MM.1S (cell line): ENCODE measurements around the gene EXO1.

Experiments
- DNase-seq: peaks from one replicate; pipeline ENCODE4 v3.0.0-alpha.2; 2015
- H2AFZ ChIP-seq: fragments of 300-600 bp; sonication (generic); 2 replicates; pipeline ENCODE4 v1.6.0; 2016; ENCODE audit warnings: antibody characterized with exemption, low read length
- H3F3A ChIP-seq: fragments of 300-600 bp; sonication (generic); 2 replicates; pipeline ENCODE4 v1.6.1; 2016; ENCODE audit warnings: mild to moderate bottlenecking, antibody characterized with exemption, low read length, moderate library complexity, mixed read lengths; ENCODE audit not compliant: insufficient read depth
- H3K27ac ChIP-seq: fragments of 300-600 bp; sonication (generic); 2 replicates; pipeline ENCODE4 v1.5.1; 2016; ENCODE audit warnings: mild to moderate bottlenecking, low read length
- H3K27me3 ChIP-seq: fragments of 300-600 bp; sonication (generic); replicated peaks from 2 replicates; pipeline ENCODE4 v1.6.0; 2016; ENCODE audit warnings: low read length; ENCODE audit not compliant: insufficient read depth
- H3K36me3 ChIP-seq: fragments of 300-600 bp; sonication (generic); replicated peaks from 2 replicates; pipeline ENCODE4 v1.6.1; 2016; ENCODE audit warnings: mild to moderate bottlenecking, low read length, mixed read lengths; ENCODE audit not compliant: insufficient read depth
- H3K4me1 ChIP-seq: fragments of 300-600 bp; sonication (generic); 2 replicates; pipeline ENCODE4 v1.6.1; 2016; ENCODE audit warnings: low read length, mixed read lengths
- H3K4me2 ChIP-seq: fragments of 300-600 bp; sonication (generic); 2 replicates; pipeline ENCODE4 v1.6.0; 2016; ENCODE audit warnings: low read depth, low read length
- H3K4me3 ChIP-seq: fragments of 300-600 bp; sonication (generic); 2 replicates; pipeline ENCODE4 v1.5.1; 2016; ENCODE audit warnings: low read length, mixed read lengths
- H3K79me2 ChIP-seq: fragments of 300-600 bp; sonication (generic); 2 replicates; pipeline ENCODE4 v1.6.1; 2016; ENCODE audit warnings: mixed run types, low read length, mixed read lengths
- H3K9ac ChIP-seq: fragments of 300-600 bp; sonication (generic); 2 replicates; pipeline ENCODE4 v1.6.1; 2016; ENCODE audit warnings: low read length, mixed read lengths
- H3K9me2 ChIP-seq: fragments of 300-600 bp; sonication (generic); replicated peaks from 2 replicates; pipeline ENCODE4 v1.6.1; 2016; ENCODE audit warnings: mild to moderate bottlenecking, low read length, mixed read lengths; ENCODE audit not compliant: insufficient read depth
- H3K9me3 ChIP-seq: fragments of 300-600 bp; sonication (generic); replicated peaks from 2 replicates; pipeline ENCODE4 v1.6.1; 2016; ENCODE audit warnings: mild to moderate bottlenecking, low read length, mixed read lengths; ENCODE audit not compliant: insufficient read depth
- H4K20me1 ChIP-seq: fragments of 300-600 bp; sonication (generic); 2 replicates; pipeline ENCODE4 v1.6.1; 2016; ENCODE audit warnings: mild to moderate bottlenecking, low read length, moderate library complexity, mixed read lengths; ENCODE audit not compliant: insufficient read depth
- EZH2 ChIP-seq: fragments of 300-600 bp; sonication (generic); optimal IDR thresholded peaks from 2 replicates; pipeline ENCODE3; 2017; ENCODE audit warnings: low read depth, mild to moderate bottlenecking, antibody characterized with exemption, low read length, mixed read lengths
- EZH2phosphoT487 ChIP-seq: fragments of 300-600 bp; sonication (generic); IDR thresholded peaks from 2 replicates; pipeline ENCODE4 v1.6.1; 2018; ENCODE audit warnings: antibody characterized with exemption, low read length
- TF ChIP-seq, protein P1 (sequence below): fragments of 300-600 bp; sonication (generic); IDR thresholded peaks from 2 replicates; pipeline ENCODE4 v1.5.1; 2016; ENCODE audit warnings: antibody characterized with exemption, low read length, mixed read lengths

EXO1 gene

DNA sequence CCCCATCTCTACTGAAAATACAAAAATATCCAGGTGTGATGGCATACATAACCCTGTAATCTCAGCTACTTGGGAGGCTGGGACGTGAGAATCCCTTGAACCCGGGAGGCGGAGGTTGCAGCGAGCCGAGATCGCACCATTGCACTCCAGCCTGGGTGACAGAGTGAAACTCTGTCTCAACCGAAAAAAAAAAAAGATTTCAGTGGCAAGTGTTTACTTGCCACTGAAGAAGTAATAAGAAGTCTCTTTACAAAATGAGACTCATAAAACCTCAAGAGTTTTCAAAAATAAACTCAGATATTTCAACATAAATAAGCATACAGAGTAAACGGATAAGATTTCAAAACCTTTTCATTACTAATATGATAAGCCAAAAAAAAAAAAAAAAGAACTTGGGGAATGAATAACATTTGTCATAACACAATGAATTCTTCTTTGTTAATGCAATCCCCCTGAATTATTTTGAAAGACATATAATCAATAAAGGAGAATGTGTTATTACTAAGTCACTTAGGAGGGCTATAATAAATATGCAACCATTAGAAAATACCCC lies 34.2 kb upstream of the EXO1 start:
- H3K27me3 ChIP-seq, result no peaks in the 10 kb centered on the region
- no peak overlapping the region for H2AFZ ChIP-seq
- DNase-seq, result no peak
- H3F3A ChIP-seq, result no peaks in the 10 kb centered on the region
- H4K20me1 ChIP-seq, result no peaks in the 10 kb centered on the region
- no peaks in the 10 kb centered on the region for H3K9me2 ChIP-seq
- H3K36me3 ChIP-seq, result no peaks in the 10 kb centered on the region
- no peak overlapping the region for H3K4me2 ChIP-seq
- no peak overlapping the region for H3K27ac ChIP-seq
- TF ChIP-seq, protein P1, sequence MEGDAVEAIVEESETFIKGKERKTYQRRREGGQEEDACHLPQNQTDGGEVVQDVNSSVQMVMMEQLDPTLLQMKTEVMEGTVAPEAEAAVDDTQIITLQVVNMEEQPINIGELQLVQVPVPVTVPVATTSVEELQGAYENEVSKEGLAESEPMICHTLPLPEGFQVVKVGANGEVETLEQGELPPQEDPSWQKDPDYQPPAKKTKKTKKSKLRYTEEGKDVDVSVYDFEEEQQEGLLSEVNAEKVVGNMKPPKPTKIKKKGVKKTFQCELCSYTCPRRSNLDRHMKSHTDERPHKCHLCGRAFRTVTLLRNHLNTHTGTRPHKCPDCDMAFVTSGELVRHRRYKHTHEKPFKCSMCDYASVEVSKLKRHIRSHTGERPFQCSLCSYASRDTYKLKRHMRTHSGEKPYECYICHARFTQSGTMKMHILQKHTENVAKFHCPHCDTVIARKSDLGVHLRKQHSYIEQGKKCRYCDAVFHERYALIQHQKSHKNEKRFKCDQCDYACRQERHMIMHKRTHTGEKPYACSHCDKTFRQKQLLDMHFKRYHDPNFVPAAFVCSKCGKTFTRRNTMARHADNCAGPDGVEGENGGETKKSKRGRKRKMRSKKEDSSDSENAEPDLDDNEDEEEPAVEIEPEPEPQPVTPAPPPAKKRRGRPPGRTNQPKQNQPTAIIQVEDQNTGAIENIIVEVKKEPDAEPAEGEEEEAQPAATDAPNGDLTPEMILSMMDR, result no peak
- TF ChIP-seq EZH2phosphoT487 (no peak), EZH2 (no peak)
- no peaks in the 10 kb centered on the region for H3K9me3 ChIP-seq
- H3K4me3 ChIP-seq, result no peak overlapping the region
- no peaks in the 10 kb centered on the region; the same call in 1 of the 2 replicates for H3K4me1 ChIP-seq
- no peak overlapping the region for H3K9ac ChIP-seq
- no peaks in the 10 kb centered on the region for H3K79me2 ChIP-seq

DNA sequence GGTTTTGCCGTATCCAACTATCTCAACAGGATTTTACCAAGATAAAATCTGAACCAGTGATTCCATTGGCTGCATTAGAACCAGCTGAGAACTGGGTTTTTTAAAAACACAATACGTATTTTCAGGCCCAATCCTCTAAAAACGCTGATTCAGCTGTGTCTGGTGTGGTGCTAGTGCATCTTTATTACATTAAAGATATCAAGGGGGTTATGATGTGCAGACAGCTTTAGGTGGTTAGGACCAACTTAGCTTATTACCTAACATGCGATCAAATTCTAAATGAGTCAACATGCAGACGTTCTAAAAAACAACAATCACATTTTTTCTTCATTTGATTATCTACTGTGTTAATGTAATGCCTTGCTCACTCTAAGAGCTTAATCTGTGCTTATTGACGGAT lies 32.0 kb upstream of the EXO1 start:
- no peaks in the 10 kb centered on the region for H3K36me3 ChIP-seq
- H3K4me3 ChIP-seq, result no peak overlapping the region
- H3K9me2 ChIP-seq, result no peaks in the 10 kb centered on the region
- no peak overlapping the region for H3K9ac ChIP-seq
- no peak overlapping the region for H3K27ac ChIP-seq
- TF ChIP-seq, protein P1, result peak; percentile 1; the same call in 1 of the 2 replicates
- TF ChIP-seq EZH2, result no peak
- H2AFZ ChIP-seq, result no peak overlapping the region
- no peaks in the 10 kb centered on the region for H3K4me1 ChIP-seq
- no peak for DNase-seq
- H3K4me2 ChIP-seq, result no peak overlapping the region
- H3K27me3 ChIP-seq, result no peaks in the 10 kb centered on the region
- no peaks in the 10 kb centered on the region for H4K20me1 ChIP-seq
- no peaks in the 10 kb centered on the region for H3K9me3 ChIP-seq
- H3K79me2 ChIP-seq, result no peaks in the 10 kb centered on the region
- no peaks in the 10 kb centered on the region for H3F3A ChIP-seq

DNA sequence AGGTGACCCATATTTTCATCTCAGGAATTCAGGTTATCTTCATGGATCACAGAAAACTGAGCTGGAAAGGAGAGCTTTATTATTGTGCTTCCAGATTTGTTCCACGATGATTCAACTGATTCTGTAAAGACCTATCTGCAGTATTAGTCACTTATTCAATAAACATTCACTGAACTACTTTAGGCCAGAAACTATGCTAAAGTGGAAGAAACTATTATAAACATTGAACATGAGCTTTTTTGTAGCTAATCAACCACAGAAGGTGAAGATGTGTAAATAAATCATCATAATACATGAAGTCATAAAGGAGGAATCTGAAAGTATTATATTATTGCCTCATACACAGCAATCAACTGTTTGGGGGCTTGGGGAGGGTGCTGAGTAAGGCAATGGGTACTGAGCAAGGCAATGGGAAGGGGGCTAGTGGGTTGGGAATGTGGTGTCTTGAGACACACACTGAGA lies 30.6 kb upstream of the EXO1 start:
- no peaks in the 10 kb centered on the region for H3K27me3 ChIP-seq
- H3F3A ChIP-seq, result no peaks in the 10 kb centered on the region
- DNase-seq, result no peak
- no peaks in the 10 kb centered on the region for H3K4me1 ChIP-seq
- H2AFZ ChIP-seq, result no peak overlapping the region
- no peaks in the 10 kb centered on the region for H3K9me2 ChIP-seq
- no peak overlapping the region for H3K4me2 ChIP-seq
- no peaks in the 10 kb centered on the region for H4K20me1 ChIP-seq
- no peak overlapping the region for H3K9ac ChIP-seq
- H3K36me3 ChIP-seq, result no peaks in the 10 kb centered on the region
- H3K9me3 ChIP-seq, result no peaks in the 10 kb centered on the region
- no peak overlapping the region for H3K4me3 ChIP-seq
- no peaks in the 10 kb centered on the region for H3K79me2 ChIP-seq
- TF ChIP-seq, protein P1, result no peak
- no peak for TF ChIP-seq EZH2
- no peak for TF ChIP-seq EZH2phosphoT487
- H3K27ac ChIP-seq, result no peak overlapping the region
